ENCODE measurements around the gene CEP350.

DNA sequence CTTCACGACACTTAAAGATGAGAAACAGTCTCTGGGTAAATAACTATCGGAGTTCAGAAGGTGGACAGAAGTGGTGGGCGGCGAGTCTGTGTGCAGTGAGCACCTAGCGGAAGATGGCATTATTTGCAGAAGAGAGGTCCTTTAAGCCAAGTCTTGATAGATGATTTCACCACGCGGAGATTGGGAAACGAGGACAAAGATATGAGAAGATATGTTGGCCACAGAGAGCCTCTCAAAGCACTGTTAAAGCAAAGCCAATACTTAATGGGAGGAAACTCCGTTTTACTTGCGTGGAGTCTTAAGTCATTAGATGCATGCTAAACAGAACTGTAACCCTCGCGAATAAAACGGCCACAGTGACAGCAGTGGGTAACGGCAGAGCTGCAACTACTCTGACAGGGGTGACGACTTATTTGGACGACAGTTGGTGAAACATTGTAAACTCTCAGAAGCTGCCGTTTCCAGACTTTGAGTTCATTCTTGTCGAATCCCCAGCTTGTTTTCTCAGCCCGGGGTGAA is 577 bp upstream of the CEP350 start:
- TF ChIP-seq, protein P1, sequence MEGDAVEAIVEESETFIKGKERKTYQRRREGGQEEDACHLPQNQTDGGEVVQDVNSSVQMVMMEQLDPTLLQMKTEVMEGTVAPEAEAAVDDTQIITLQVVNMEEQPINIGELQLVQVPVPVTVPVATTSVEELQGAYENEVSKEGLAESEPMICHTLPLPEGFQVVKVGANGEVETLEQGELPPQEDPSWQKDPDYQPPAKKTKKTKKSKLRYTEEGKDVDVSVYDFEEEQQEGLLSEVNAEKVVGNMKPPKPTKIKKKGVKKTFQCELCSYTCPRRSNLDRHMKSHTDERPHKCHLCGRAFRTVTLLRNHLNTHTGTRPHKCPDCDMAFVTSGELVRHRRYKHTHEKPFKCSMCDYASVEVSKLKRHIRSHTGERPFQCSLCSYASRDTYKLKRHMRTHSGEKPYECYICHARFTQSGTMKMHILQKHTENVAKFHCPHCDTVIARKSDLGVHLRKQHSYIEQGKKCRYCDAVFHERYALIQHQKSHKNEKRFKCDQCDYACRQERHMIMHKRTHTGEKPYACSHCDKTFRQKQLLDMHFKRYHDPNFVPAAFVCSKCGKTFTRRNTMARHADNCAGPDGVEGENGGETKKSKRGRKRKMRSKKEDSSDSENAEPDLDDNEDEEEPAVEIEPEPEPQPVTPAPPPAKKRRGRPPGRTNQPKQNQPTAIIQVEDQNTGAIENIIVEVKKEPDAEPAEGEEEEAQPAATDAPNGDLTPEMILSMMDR (IDR thresholded peaks at IDR 0.05): no peak
- TF ChIP-seq NFE2L2 (conservative IDR thresholded peaks at IDR 0.05; ENCODE audit: low read length) (no peak), JUNB (IDR thresholded peaks at IDR 0.05) (no peak), POLR2A (IDR thresholded peaks at IDR 0.05; ENCODE audit: low read length) (no peak), MAZ (IDR thresholded peaks at IDR 0.05; ENCODE audit: borderline replicate concordance, low read depth, low read length) (no peak), BHLHE40 (IDR thresholded peaks at IDR 0.05; ENCODE audit: low read depth, low read length) (no peak), RCOR1 (IDR thresholded peaks at IDR 0.05; ENCODE audit: low read depth, low read length) (no peak), TP53 (CRISPR knock-in tag; IDR thresholded peaks at IDR 0.05) (no peak), NR3C1 (IDR thresholded peaks at IDR 0.05) (no peak), MYC (IDR thresholded peaks at IDR 0.05; ENCODE audit: borderline replicate concordance, low read length) (no peak)
- TF ChIP-seq, protein P2, sequence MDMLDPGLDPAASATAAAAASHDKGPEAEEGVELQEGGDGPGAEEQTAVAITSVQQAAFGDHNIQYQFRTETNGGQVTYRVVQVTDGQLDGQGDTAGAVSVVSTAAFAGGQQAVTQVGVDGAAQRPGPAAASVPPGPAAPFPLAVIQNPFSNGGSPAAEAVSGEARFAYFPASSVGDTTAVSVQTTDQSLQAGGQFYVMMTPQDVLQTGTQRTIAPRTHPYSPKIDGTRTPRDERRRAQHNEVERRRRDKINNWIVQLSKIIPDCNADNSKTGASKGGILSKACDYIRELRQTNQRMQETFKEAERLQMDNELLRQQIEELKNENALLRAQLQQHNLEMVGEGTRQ (IDR thresholded peaks at IDR 0.05): no peak
- TF ChIP-seq, protein P3, sequence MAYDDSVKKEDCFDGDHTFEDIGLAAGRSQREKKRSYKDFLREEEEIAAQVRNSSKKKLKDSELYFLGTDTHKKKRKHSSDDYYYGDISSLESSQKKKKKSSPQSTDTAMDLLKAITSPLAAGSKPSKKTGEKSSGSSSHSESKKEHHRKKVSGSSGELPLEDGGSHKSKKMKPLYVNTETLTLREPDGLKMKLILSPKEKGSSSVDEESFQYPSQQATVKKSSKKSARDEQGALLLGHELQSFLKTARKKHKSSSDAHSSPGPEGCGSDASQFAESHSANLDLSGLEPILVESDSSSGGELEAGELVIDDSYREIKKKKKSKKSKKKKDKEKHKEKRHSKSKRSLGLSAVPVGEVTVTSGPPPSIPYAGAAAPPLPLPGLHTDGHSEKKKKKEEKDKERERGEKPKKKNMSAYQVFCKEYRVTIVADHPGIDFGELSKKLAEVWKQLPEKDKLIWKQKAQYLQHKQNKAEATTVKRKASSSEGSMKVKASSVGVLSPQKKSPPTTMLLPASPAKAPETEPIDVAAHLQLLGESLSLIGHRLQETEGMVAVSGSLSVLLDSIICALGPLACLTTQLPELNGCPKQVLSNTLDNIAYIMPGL (CRISPR knock-in tag; IDR thresholded peaks at IDR 0.05; ENCODE audit: borderline replicate concordance): no peak

All from A549 (cell line).